ENCODE results near the gene FAM184B. TPM values are rescaled to one million over a fixed set of nuclear protein-coding genes. Genes with fewer than 3 reads are reported as not detected.

FAM184B gene
- total RNA-seq, 1 experiment from 2014 or later: not detected

GRCh38 chr4:17636341-17636695 is 145.1 kb downstream of the FAM184B start:
- no peak for DNase-seq (ENCODE audit: low spot score)

- no peak for DNase-seq (ENCODE audit: low spot score)
Measured at GRCh38 chr4:17635056-17635455, 146.4 kb downstream of the FAM184B start.

- DNase-seq (ENCODE audit: low spot score): no peak
Measured at GRCh38 chr4:17633600-17633999, 147.8 kb downstream of the FAM184B start.

GRCh38 chr4:17630228-17630627 is 151.2 kb downstream of the FAM184B start:
- no peak for DNase-seq (ENCODE audit: low spot score)

- DNase-seq (ENCODE audit: low spot score): no peak
Measured at GRCh38 chr4:17624821-17625220, 156.6 kb downstream of the FAM184B start.

GRCh38 chr4:17623451-17624001 is 157.9 kb downstream of the FAM184B start:
- DNase-seq (ENCODE audit: low spot score): no peak

GRCh38 chr4:17619416-17620105 is 161.9 kb downstream of the FAM184B start:
- DNase-seq (ENCODE audit: low spot score): no peak

GRCh38 chr4:17618926-17619325 is 162.5 kb downstream of the FAM184B start:
- DNase-seq (ENCODE audit: low spot score): no peak

- DNase-seq (ENCODE audit: low spot score): no peak
Measured at GRCh38 chr4:17616283-17616682, 165.1 kb downstream of the FAM184B start.

GRCh38 chr4:17614416-17615299 is 166.8 kb downstream of the FAM184B start, which contains the start of gene MED28:
MED28 (plus strand) TSS chr4:17614641; CDS start chr4:17614655, 14 bp downstream.
- peak; percentile 93 for DNase-seq (ENCODE audit: low spot score)

- no peak for DNase-seq (ENCODE audit: low spot score)
Measured at GRCh38 chr4:17613761-17614415, 167.5 kb downstream of the FAM184B start.

GRCh38 chr4:17605236-17605635 is 176.2 kb downstream of the FAM184B start:
- no peak for DNase-seq (ENCODE audit: low spot score)

GRCh38 chr4:17599826-17600225 is 181.6 kb downstream of the FAM184B start:
- no peak for DNase-seq (ENCODE audit: low spot score)

GRCh38 chr4:17597517-17597916 is 183.9 kb downstream of the FAM184B start:
- peak; percentile 16 for DNase-seq (ENCODE audit: low spot score)

GRCh38 chr4:17595471-17596005 is 185.9 kb downstream of the FAM184B start:
- no peak for DNase-seq (ENCODE audit: low spot score)

- DNase-seq (ENCODE audit: low spot score): no peak
Measured at GRCh38 chr4:17589355-17589754, 192.1 kb downstream of the FAM184B start.

- no peak for DNase-seq (ENCODE audit: low spot score)
Measured at GRCh38 chr4:17587094-17587822, 194.2 kb downstream of the FAM184B start.

- no peak for DNase-seq (ENCODE audit: low spot score)
Measured at GRCh38 chr4:17584521-17585213, 196.8 kb downstream of the FAM184B start.

GRCh38 chr4:17583941-17584340 is 197.5 kb downstream of the FAM184B start:
- no peak for DNase-seq (ENCODE audit: low spot score)

- DNase-seq (ENCODE audit: low spot score): no peak
Measured at GRCh38 chr4:17583276-17583675, 198.1 kb downstream of the FAM184B start.

GRCh38 chr4:17580969-17581368 is 200.5 kb downstream of the FAM184B start:
- peak; percentile 46 for DNase-seq (ENCODE audit: low spot score)

All from A172 (cell line).